Activated T-helper 1 cell treated with anti-CD3 and anti-CD28 coated beads, Interleukin-12 subunit alpha, Interleukin-12 subunit beta, Interleukin-2, Interleukin-4 antibody, amounts not matched to agents 30 ng/mL and 10 ng/mL and 1 ng/mL, durations not matched to agents 14 hours and 24 hours and 36 hours (primary cell): Measurements from ENCODE around the gene DACH1. TPM values are rescaled to one million over a fixed set of nuclear protein-coding genes. Genes with fewer than 3 reads are reported as not detected.

Experiments
- DNase-seq: peaks from one replicate; pipeline ENCODE4 v3.0.0; 2021; ENCODE audit warnings: low spot score
- H3K27ac Mint-ChIP-seq: one replicate; pipeline ENCODE4 v1.8.0; 2021; ENCODE audit warnings: mild to moderate bottlenecking, mixed read lengths
- H3K27me3 Mint-ChIP-seq: one replicate; pipeline ENCODE4 v1.8.0; 2022; ENCODE audit warnings: mild to moderate bottlenecking, moderate library complexity, mixed read lengths; ENCODE audit not compliant: insufficient read depth
- H3K36me3 Mint-ChIP-seq: one replicate; pipeline ENCODE4 v1.8.0; 2021; ENCODE audit warnings: low read depth, mixed read lengths
- H3K4me1 Mint-ChIP-seq: one replicate; pipeline ENCODE4 v1.8.0; 2021; ENCODE audit warnings: low read depth, mixed read lengths
- H3K4me3 Mint-ChIP-seq: one replicate; pipeline ENCODE4 v1.8.0; 2021; ENCODE audit warnings: mild to moderate bottlenecking, moderate library complexity, mixed read lengths
- H3K9me3 Mint-ChIP-seq: one replicate; pipeline ENCODE4 v1.8.0; 2021; ENCODE audit warnings: mixed read lengths
- intact Hi-C: fragments of 100-400 bp; cut with micrococcal nuclease; formaldehyde crosslinking; loops from one replicate; pipeline ENCODE4 v1.15.1; 2024
- total RNA-seq: library from RNA; stranded (reverse); gene quantifications from 2 replicates; pipeline ENCODE4 v1.2.3, GENCODE V29; 2022

DACH1 gene
- total RNA-seq, 1 donor from 2014 or later = not detected

GRCh38 chr13:71729441-71729840, 137.6 kb downstream of the DACH1 start:
- intact Hi-C loops = no loop called here
- H3K36me3 Mint-ChIP-seq = no peaks in the 10 kb centered on the region
- no peaks in the 10 kb centered on the region for H3K4me1 Mint-ChIP-seq

GRCh38 chr13:71727662-71728061, 139.3 kb downstream of the DACH1 start:
- intact Hi-C loops = no loop called here
- Mint-ChIP-seq H3K4me3 (no peak overlapping the region), H3K9me3 (no peaks in the 10 kb centered on the region), H3K27me3 (no peaks in the 10 kb centered on the region), H3K27ac (no peak overlapping the region), H3K4me1 (no peaks in the 10 kb centered on the region), H3K36me3 (no peaks in the 10 kb centered on the region)
- no peak for DNase-seq

More at GRCh38 chr13:71729441-71729840, 137.6 kb downstream of the DACH1 start:
- H3K4me3 Mint-ChIP-seq = no peak overlapping the region
- H3K27me3 Mint-ChIP-seq = no peaks in the 10 kb centered on the region
- no peaks in the 10 kb centered on the region for H3K9me3 Mint-ChIP-seq
- no peak for DNase-seq
- no peak overlapping the region for H3K27ac Mint-ChIP-seq

- H3K4me3 Mint-ChIP-seq = no peak overlapping the region
- no peaks in the 10 kb centered on the region for H3K4me1 Mint-ChIP-seq
- intact Hi-C loops = no loop called here
- H3K9me3 Mint-ChIP-seq = no peaks in the 10 kb centered on the region
- no peak overlapping the region for H3K27ac Mint-ChIP-seq
- no peaks in the 10 kb centered on the region for H3K27me3 Mint-ChIP-seq
- no peak for DNase-seq
- no peaks in the 10 kb centered on the region for H3K36me3 Mint-ChIP-seq
Observed at GRCh38 chr13:71727042-71727441, 140.0 kb downstream of the DACH1 start.

- Mint-ChIP-seq H3K4me1 (no peaks in the 10 kb centered on the region), H3K4me3 (no peak overlapping the region), H3K36me3 (no peaks in the 10 kb centered on the region), H3K27me3 (no peaks in the 10 kb centered on the region), H3K27ac (no peak overlapping the region), H3K9me3 (no peaks in the 10 kb centered on the region)
- no peak for DNase-seq
- intact Hi-C loops = no loop called here
Observed at GRCh38 chr13:71722206-71722605, 144.8 kb downstream of the DACH1 start.

GRCh38 chr13:71721104-71721503, 145.9 kb downstream of the DACH1 start:
- H3K27me3 Mint-ChIP-seq = no peaks in the 10 kb centered on the region
- no peaks in the 10 kb centered on the region for H3K4me1 Mint-ChIP-seq
- H3K27ac Mint-ChIP-seq = no peak overlapping the region
- no peak for DNase-seq
- H3K4me3 Mint-ChIP-seq = no peak overlapping the region
- intact Hi-C loops = no loop called here
- no peaks in the 10 kb centered on the region for H3K9me3 Mint-ChIP-seq
- H3K36me3 Mint-ChIP-seq = no peaks in the 10 kb centered on the region

- Mint-ChIP-seq H3K4me1 (no peaks in the 10 kb centered on the region), H3K36me3 (no peaks in the 10 kb centered on the region), H3K9me3 (no peaks in the 10 kb centered on the region), H3K27me3 (no peaks in the 10 kb centered on the region), H3K27ac (no peak overlapping the region), H3K4me3 (no peak overlapping the region)
- intact Hi-C loops = loop anchor here (5.0 kb wide), 1 partner anchor 322 kb away; no protein-coding TSS in a partner anchor
- no peak for DNase-seq
Observed at GRCh38 chr13:71718931-71719330, 148.1 kb downstream of the DACH1 start.

- H3K9me3 Mint-ChIP-seq = no peaks in the 10 kb centered on the region
- H3K4me3 Mint-ChIP-seq = no peak overlapping the region
- DNase-seq = no peak
- no peak overlapping the region for H3K27ac Mint-ChIP-seq
- H3K4me1 Mint-ChIP-seq = no peaks in the 10 kb centered on the region
- no peaks in the 10 kb centered on the region for H3K27me3 Mint-ChIP-seq
- no peaks in the 10 kb centered on the region for H3K36me3 Mint-ChIP-seq
- intact Hi-C loops = loop anchor here (5.0 kb wide), 1 partner anchor 318 kb away; no protein-coding TSS in a partner anchor
Observed at GRCh38 chr13:71714802-71715375, 152.1 kb downstream of the DACH1 start.

- intact Hi-C loops = no loop called here
- Mint-ChIP-seq H3K27ac (no peak overlapping the region), H3K27me3 (no peaks in the 10 kb centered on the region), H3K4me3 (no peak overlapping the region), H3K36me3 (no peaks in the 10 kb centered on the region), H3K4me1 (no peaks in the 10 kb centered on the region), H3K9me3 (no peaks in the 10 kb centered on the region)
- no peak for DNase-seq
Observed at GRCh38 chr13:71712988-71713653, 153.9 kb downstream of the DACH1 start.

- no peaks in the 10 kb centered on the region for H3K4me1 Mint-ChIP-seq
- no peak for DNase-seq
- no peaks in the 10 kb centered on the region for H3K9me3 Mint-ChIP-seq
- intact Hi-C loops = no loop called here
- H3K4me3 Mint-ChIP-seq = no peak overlapping the region
- no peak overlapping the region for H3K27ac Mint-ChIP-seq
- no peaks in the 10 kb centered on the region for H3K36me3 Mint-ChIP-seq
- H3K27me3 Mint-ChIP-seq = no peaks in the 10 kb centered on the region
Observed at GRCh38 chr13:71704656-71705055, 162.3 kb downstream of the DACH1 start.

GRCh38 chr13:71703138-71703537, 163.9 kb downstream of the DACH1 start:
- intact Hi-C loops = no loop called here
- Mint-ChIP-seq H3K4me3 (no peak overlapping the region), H3K27me3 (no peaks in the 10 kb centered on the region), H3K9me3 (no peaks in the 10 kb centered on the region), H3K4me1 (no peaks in the 10 kb centered on the region), H3K27ac (no peak overlapping the region), H3K36me3 (no peaks in the 10 kb centered on the region)
- DNase-seq = no peak

GRCh38 chr13:71702253-71702652, 164.8 kb downstream of the DACH1 start:
- no peak for DNase-seq
- Mint-ChIP-seq H3K4me1 (no peaks in the 10 kb centered on the region), H3K27me3 (no peaks in the 10 kb centered on the region), H3K4me3 (no peak overlapping the region), H3K9me3 (no peaks in the 10 kb centered on the region), H3K27ac (no peak overlapping the region), H3K36me3 (no peaks in the 10 kb centered on the region)
- intact Hi-C loops = no loop called here

- no peak for DNase-seq
- Mint-ChIP-seq H3K9me3 (no peaks in the 10 kb centered on the region), H3K27ac (no peak overlapping the region), H3K4me1 (no peaks in the 10 kb centered on the region), H3K4me3 (no peak overlapping the region), H3K27me3 (no peaks in the 10 kb centered on the region), H3K36me3 (no peaks in the 10 kb centered on the region)
- intact Hi-C loops = no loop called here
Observed at GRCh38 chr13:71701741-71702140, 165.3 kb downstream of the DACH1 start.

GRCh38 chr13:71699342-71699741, 167.7 kb downstream of the DACH1 start:
- no peaks in the 10 kb centered on the region for H3K27me3 Mint-ChIP-seq
- no peaks in the 10 kb centered on the region for H3K4me1 Mint-ChIP-seq
- DNase-seq = no peak
- no peaks in the 10 kb centered on the region for H3K36me3 Mint-ChIP-seq
- H3K27ac Mint-ChIP-seq = no peak overlapping the region
- H3K9me3 Mint-ChIP-seq = no peaks in the 10 kb centered on the region
- no peak overlapping the region for H3K4me3 Mint-ChIP-seq
- intact Hi-C loops = no loop called here
